HepG2 (cell line): Measurements from ENCODE around the gene LRRN4CL. TPM values are rescaled to one million over a fixed set of nuclear protein-coding genes. Genes with fewer than 3 reads are reported as not detected.

Experiments
- AGO2 ChIP-seq: fragments of 200-400 bp; formaldehyde crosslinking; optimal IDR thresholded peaks from 2 replicates; pipeline ENCODE3; 2017; ENCODE audit warnings: mild to moderate bottlenecking, low read depth, low read length, moderate library complexity
- ATRX ChIP-seq: sonication (generic); formaldehyde crosslinking; IDR thresholded peaks from 2 replicates; pipeline ENCODE4 v1.4.0; 2020; ENCODE audit warnings: missing genetic modification reagents, borderline replicate concordance
- BRF2 ChIP-seq: sonication (generic); formaldehyde crosslinking; IDR thresholded peaks from 2 replicates; pipeline ENCODE4 v1.8.1; 2022; ENCODE audit warnings: mild to moderate bottlenecking, missing genetic modification reagents
- DMAP1 ChIP-seq: IDR thresholded peaks from 2 replicates; pipeline ENCODE4 v1.6.1; 2016
- ELK4 ChIP-seq: sonication (generic); formaldehyde crosslinking; IDR thresholded peaks from 2 replicates; pipeline ENCODE4 v1.9.0; 2021; ENCODE audit warnings: missing genetic modification reagents, borderline replicate concordance
- FOXO1 ChIP-seq: sonication (generic); formaldehyde crosslinking; IDR thresholded peaks from 2 replicates; pipeline ENCODE4 v1.4.0; 2020; ENCODE audit warnings: missing genetic modification reagents
- GLI4 ChIP-seq: sonication (generic); formaldehyde crosslinking; IDR thresholded peaks from 2 replicates; pipeline ENCODE4 v1.5.1; 2020; ENCODE audit warnings: missing genetic modification reagents, mild to moderate bottlenecking, moderate library complexity, borderline replicate concordance
- HMG20A ChIP-seq: IDR thresholded peaks from 2 replicates; pipeline ENCODE4 v1.6.1; 2016; ENCODE audit warnings: borderline replicate concordance
- HMG20B ChIP-seq: conservative IDR thresholded peaks from 2 replicates; pipeline ENCODE4 v1.6.1; 2016; ENCODE audit warnings: missing genetic modification reagents, missing compliant biosample characterization
- HMGA1 ChIP-seq: sonication (generic); formaldehyde crosslinking; conservative IDR thresholded peaks from 2 replicates; pipeline ENCODE4 v1.4.0; 2020; ENCODE audit warnings: missing genetic modification reagents
- HNF4A ChIP-seq: sonication (generic); formaldehyde crosslinking; IDR thresholded peaks from 2 replicates; pipeline ENCODE4 v1.4.0; 2020; ENCODE audit warnings: missing genetic modification reagents
- HNRNPH1 ChIP-seq: fragments of 200-400 bp; formaldehyde crosslinking; optimal IDR thresholded peaks from 2 replicates; pipeline ENCODE3; 2017; ENCODE audit warnings: mild to moderate bottlenecking, low read depth, low read length
- HNRNPK ChIP-seq: fragments of 200-400 bp; formaldehyde crosslinking; IDR thresholded peaks from 2 replicates; pipeline ENCODE4 v1.6.1; 2018; ENCODE audit warnings: low read length, low read depth, moderate library complexity, mild to moderate bottlenecking; ENCODE audit not compliant: poor library complexity, severe bottlenecking
- MAF1 ChIP-seq: sonication (generic); formaldehyde crosslinking; IDR thresholded peaks from 2 replicates; pipeline ENCODE4 v1.5.0; 2020; ENCODE audit warnings: missing genetic modification reagents, borderline replicate concordance
- MBNL3 ChIP-seq: fragments of 250-450 bp; sonication (Bioruptor Pico); conservative IDR thresholded peaks from 2 replicates; pipeline ENCODE4 v1.8.0; 2022; ENCODE audit warnings: mild to moderate bottlenecking, inconsistent platforms
- MYC ChIP-seq: sonication (generic); formaldehyde crosslinking; IDR thresholded peaks from 2 replicates; pipeline ENCODE4 v1.9.0; 2021; ENCODE audit warnings: missing genetic modification reagents, borderline replicate concordance
- NFE2L1 ChIP-seq: sonication (generic); formaldehyde crosslinking; IDR thresholded peaks from 2 replicates; pipeline ENCODE4 v1.4.0; 2020; ENCODE audit warnings: missing genetic modification reagents, mild to moderate bottlenecking, borderline replicate concordance
- ONECUT2 ChIP-seq: sonication (generic); formaldehyde crosslinking; IDR thresholded peaks from 2 replicates; pipeline ENCODE4 v1.4.0; 2020; ENCODE audit warnings: missing genetic modification reagents
- RXRA ChIP-seq: sonication (generic); formaldehyde crosslinking; IDR thresholded peaks from 2 replicates; pipeline ENCODE4 v1.5.1; 2020; ENCODE audit warnings: missing genetic modification reagents
- THRA ChIP-seq: sonication (generic); formaldehyde crosslinking; IDR thresholded peaks from 2 replicates; pipeline ENCODE4 v1.4.0; 2020; ENCODE audit warnings: missing genetic modification reagents, borderline replicate concordance
- ZFP36L1 ChIP-seq: sonication (generic); formaldehyde crosslinking; IDR thresholded peaks from 2 replicates; pipeline ENCODE4 v1.8.0; 2022; ENCODE audit warnings: mild to moderate bottlenecking, missing genetic modification reagents, moderate library complexity
- ZNF383 ChIP-seq: sonication (generic); formaldehyde crosslinking; IDR thresholded peaks from 2 replicates; pipeline ENCODE4 v1.4.0; 2020; ENCODE audit warnings: missing genetic modification reagents, mild to moderate bottlenecking, borderline replicate concordance
- ZNF512B ChIP-seq: sonication (generic); formaldehyde crosslinking; IDR thresholded peaks from 2 replicates; pipeline ENCODE4 v1.5.1; 2020; ENCODE audit warnings: missing genetic modification reagents, mild to moderate bottlenecking, borderline replicate concordance
- ZNF619 ChIP-seq: sonication (generic); formaldehyde crosslinking; IDR thresholded peaks from 2 replicates; pipeline ENCODE4 v1.4.0; 2020; ENCODE audit warnings: mild to moderate bottlenecking, missing genetic modification reagents
- polyA plus RNA-seq, 8 experiments: library from polyadenylated mRNA; depleted of rRNA in 3 of 8; stranded (reverse) in 7 of 8; unstranded in 1 of 8; fragments of >200 nt; fragmentation: Illumina TruSeq in 4 of 8; extraction: Trizol in 4 of 8; gene quantifications; 2 replicates each; pipeline versions ENCODE4 v1.2.1 to v1.2.3, GENCODE V29; 2011 to 2016; ENCODE audit warnings: low read depth in 4 of 8, missing spikeins in 1 of 8, mixed read lengths in 1 of 8; ENCODE audit not compliant: insufficient read depth in 1 of 8
- total RNA-seq, 5 experiments: library from RNA; depleted of rRNA; stranded (reverse); fragments of >200 nt; fragmentation: Illumina TruSeq; extraction: Trizol; gene quantifications; 2 replicates each; pipeline ENCODE4 v1.2.3, GENCODE V29; 2016; ENCODE audit warnings: low read depth in 1 of 5

The LRRN4CL gene
- total and polyA plus RNA-seq, 2 of the 13 experiments (the other 11 are each of a cell fraction or from before 2014, with no cell fraction given): 0.11 TPM; not detected in 1

GRCh38 chr11:62645946-62646824 is 43.1 kb downstream of the LRRN4CL start, which contains the start of gene GANAB (continued):
- TF ChIP-seq ZNF619 (CRISPR knock-in tag) (no peak), NFE2L1 (CRISPR knock-in tag) (no peak), MYC (peak; percentile 45; the same call in 1 of the 2 replicates), DMAP1 (CRISPR knock-in tag) (peak; percentile 90), HMGA1 (no peak), HNRNPH1 (no peak), ATRX (no peak), ONECUT2 (no peak), ZNF383 (CRISPR knock-in tag) (no peak), ZFP36L1 (peak; percentile 26; the same call in 1 of the 2 replicates), THRA (CRISPR knock-in tag) (no peak), MBNL3 (no peak), GLI4 (peak; percentile 52; the same call in 1 of the 2 replicates), RXRA (CRISPR knock-in tag) (no peak; the same call in none of the 2 replicates), HNRNPK (peak; percentile 63), MAF1 (CRISPR knock-in tag) (no peak), HMG20A (CRISPR knock-in tag) (no peak), ZNF512B (no peak), BRF2 (CRISPR knock-in tag) (0 out of 2 replicates have a peak, but pooled peaks have one; percentile 44), HNF4A (CRISPR knock-in tag) (peak; percentile 77), HMG20B (CRISPR knock-in tag) (no peak), FOXO1 (peak; percentile 3; the same call in 1 of the 2 replicates), AGO2 (peak; percentile 97), ELK4 (CRISPR knock-in tag) (no peak)
